Hematopoietic multipotent progenitor cell treated with erythropoietin and hydrocortisone succinate and interleukin-3 and kit ligand, for 4 days (in vitro differentiated cells): Measurements from ENCODE around the gene RAE1.

Source experiments
- DNase-seq: peaks from one replicate; pipeline ENCODE4 v3.0.0-alpha.2; 2015

The RAE1 gene, protein sequence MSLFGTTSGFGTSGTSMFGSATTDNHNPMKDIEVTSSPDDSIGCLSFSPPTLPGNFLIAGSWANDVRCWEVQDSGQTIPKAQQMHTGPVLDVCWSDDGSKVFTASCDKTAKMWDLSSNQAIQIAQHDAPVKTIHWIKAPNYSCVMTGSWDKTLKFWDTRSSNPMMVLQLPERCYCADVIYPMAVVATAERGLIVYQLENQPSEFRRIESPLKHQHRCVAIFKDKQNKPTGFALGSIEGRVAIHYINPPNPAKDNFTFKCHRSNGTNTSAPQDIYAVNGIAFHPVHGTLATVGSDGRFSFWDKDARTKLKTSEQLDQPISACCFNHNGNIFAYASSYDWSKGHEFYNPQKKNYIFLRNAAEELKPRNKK

DNA sequence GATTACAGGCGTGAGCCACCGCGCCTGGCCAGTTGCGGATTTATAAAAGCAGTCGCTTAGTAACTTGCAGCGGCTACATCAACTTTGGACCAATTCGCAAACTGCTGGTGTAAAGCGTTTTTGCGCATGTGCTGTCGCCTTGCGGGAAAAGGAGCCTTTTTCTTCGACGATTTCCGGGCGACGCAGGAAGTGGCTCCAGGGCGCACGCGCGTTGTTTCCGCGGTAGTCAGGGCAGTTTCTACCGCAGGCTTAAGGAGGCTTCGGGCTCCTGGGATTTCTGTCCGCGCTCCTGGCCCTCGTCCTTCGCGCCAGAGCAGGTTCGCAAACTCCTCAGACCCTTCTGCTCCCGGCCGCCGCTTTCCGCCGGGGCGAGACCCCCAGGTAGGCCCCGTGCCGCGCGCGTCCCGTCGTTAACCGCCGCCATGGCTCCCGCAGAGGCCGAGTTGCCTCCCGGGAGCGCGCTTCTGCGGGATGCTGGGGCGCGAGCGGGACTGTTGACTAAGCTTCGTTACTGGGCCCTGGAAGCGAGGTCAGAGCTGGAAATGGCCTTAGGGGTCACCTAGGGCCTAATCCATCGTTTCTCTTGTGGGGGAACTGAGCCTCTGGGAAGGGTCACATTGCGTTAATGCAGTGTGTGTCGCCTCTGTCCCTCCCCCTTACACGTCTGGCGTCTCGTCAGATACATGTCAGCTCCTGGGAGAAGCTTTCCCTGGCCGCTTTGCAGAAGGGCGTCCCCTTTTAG lies at the start of gene RAE1:
RAE1 (plus strand) TSS at position 214 of the 742 bp plus-strand sequence. CDS start 2,784 bp downstream, outside the sequence.
- DNase-seq = peak; percentile 97

DNA sequence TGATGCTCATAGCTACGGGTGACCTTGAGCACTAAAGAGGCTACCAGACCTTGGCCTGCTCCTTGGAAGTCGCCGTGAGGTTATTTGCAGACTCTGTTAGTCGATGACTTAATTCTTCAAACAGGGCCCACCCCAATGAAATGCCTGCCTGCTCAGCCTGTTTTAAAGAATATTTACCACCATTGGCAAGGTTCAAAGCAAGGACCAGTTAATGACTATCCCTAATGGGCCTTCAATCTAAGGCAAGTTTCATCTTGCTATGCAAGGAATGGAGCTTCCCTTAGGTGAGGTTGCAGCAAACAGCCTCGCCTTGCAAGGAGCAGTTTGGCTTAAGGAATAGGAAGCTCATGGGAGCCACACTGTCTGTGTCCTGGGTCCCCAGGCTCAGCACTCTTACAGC lies 44.3 kb upstream of the RAE1 start:
- no peak for DNase-seq

DNA sequence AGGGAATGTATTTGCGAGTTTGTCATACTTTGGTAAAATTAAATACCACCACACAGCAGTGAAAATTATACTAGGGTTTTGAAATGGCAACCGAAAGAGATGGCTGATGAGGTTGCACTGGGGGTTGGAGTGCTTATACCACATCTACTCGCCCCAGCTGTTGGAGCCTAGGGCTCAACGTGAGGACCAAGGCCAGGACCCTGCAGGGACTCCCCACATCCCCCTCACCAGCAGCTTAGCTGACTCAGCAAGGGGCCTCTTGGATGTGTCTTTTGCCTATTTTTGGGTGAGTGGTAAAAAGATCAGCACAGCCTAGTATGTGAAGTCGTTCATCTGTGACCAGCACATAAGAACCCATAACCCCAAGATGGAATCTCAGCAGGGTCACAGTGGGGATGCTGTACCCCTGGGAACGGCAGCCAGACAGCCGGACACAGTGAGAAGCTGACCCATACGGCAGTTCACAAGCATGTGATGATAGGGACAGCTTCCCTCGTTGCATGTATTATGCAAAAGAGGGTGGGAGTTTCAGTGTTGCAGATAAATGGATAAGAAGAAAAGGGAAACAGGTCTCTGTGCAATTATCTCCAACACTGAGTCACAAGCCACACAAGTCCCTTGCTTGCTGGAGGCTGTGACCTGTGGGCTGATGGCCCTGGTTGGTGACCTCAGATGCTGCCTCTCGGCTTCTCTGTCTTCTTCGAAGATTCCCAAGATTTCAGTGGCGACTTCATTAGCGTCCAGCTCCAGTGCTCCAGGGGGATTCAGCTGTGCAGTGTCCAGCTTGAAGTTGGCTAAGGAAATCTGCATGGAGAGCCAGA lies 42.4 kb upstream of the RAE1 start:
- DNase-seq = peak; percentile 3

DNA sequence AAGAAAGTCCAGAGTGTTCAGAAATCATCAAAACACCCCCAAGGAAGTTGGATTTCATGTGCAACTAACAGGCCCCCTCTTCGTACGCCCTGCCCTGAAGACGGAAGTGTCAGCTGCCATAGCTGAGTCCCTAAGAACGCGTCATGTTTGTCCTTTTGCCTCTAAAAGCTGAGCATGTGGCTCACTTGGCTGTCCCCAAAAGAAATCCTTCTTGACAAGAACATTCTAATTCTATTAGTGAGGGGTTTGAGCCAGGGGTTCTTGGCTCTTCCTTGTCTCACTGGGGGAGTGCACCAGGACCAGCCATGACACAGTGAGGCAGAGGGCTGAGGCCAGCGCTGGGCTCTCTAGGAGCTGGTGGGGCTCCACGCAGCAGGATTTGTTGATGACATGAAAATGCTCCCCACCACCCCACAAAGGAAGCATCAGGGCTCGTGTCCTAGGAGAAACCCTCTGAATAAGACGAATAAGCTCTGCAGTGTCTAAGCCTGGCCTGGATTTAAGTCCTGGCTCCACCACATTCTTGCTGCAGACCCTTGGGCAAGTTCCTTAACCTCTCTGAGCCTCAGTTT lies 41.4 kb upstream of the RAE1 start:
- DNase-seq = no peak

DNA sequence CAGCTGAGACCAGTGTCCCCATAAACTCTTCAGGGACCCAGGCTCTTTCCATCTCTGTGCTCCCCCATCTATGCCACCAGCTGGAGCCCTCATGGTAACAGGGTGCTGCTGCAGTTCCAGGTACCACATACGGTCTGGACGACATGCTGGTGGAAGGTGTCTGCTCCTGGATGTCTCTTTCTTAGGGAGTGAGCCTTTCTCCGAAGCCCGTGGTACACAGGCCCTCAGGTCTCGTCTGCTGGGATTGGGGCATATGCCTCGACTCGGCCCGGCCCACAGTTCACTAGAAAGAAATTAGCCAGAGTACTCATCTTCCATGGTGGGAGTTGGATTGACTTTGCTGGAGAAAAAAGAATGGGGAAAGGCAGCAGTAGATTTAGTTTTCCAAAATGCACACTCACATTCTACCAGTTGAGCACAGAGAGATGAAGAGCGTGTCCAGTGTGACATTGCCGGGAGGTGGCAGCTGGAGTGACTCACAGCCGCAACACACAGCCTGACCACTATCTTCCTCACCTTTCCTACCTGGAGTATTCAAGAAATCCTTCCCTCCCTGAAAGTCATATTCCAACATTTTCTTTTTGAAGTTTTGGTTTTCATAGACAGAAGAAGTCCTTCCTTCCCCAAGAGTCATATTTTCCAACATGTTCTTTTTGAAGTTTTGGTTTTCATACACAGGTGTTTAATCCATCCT lies 40.1 kb upstream of the RAE1 start:
- DNase-seq = no peak

DNA sequence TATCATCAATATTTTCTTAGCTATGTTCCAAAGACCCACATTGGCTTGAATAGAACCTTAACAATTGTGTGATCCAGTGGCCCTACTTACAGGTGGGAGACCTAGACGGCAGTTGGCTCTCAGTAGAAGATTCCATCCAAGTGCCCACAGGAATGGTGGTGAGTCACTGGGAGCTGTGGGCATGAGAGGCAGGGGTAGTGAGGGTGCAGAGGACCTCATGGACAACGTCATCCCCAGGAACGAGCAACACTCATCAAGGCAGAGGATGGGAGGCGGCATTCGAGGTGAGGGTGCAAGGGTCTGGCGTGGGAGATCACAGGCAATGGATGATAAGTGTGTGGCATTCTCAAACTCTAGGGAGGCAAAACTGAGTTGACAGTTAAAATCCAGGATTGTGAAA lies 38.9 kb upstream of the RAE1 start:
- DNase-seq = no peak

DNA sequence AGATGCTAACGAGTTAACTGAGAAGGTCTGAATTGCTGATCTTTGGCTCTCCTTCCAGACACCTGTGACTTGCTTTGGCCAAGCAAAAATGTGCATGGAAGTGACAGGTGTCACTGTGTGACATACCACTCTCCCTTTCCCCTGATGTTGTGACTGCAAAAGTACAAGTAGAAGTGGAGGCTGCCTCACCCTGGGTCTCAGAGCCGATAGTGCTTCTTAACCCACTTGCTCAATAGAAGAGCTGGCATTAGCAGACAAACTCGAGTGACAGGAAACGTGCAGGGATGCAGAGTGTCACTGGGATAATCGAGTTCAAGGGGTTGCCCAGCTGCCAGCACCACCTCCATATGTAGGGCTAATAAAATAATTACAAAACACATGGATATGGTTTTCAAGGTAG lies 37.8 kb upstream of the RAE1 start:
- DNase-seq = no peak

DNA sequence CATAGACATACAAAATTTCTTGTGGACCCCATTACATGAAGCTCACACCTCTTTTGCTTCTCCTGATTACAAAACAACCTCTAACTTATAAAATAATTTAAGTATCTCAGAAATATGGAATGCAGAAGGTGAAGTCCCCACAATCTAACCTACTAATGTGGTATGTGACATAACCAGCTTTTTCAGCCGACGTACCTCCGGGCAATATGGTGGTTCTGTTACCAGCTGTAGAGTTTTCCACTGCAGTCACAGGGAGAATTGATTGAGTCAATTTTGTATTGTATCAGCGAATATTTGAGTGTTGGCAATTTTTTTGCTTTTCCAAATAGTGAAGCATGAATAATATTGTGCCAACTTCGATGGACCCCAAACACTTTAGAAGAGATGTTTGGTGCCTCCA lies 37.1 kb upstream of the RAE1 start:
- no peak for DNase-seq

DNA sequence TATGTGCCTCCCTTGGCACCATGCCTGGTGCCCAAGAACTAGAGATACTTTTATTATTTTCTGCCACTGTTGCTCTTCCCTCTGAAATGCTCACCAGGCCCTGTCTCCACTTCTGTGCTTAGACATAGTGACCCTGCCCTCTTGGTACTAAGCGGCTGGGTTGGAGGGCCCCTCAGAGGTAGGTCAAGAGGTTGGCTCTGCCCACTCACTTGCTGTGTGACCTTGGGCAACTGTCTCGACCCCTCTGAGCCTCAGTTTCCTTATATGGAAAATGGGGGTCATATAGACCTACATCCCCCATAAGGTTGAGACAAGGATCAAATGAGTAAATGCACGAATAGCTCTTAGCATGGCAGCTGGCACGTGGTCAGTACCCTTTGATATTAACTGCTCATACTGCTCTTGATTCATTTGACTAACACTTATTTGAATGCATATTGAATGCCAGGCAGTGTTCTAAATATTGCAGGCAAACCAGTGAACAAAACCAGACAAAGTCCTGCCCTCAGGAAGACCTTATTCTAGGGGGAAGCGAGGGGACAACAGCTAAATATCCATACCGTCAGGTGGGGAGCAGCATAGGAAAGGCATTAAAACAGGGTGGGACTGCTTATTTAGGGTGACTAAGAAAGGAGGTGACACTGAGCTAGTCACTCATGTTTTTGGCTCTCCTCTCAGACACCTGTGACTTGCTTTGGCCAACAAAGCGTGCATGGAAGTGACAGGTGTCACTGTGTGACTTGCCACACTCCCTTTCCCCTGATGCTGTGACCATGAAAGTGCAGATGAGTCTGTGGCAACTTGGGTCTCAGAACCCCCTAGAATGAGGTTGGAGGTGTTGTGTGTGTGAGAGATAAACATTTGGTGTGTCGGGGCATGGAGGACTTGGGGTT lies 35.7 kb upstream of the RAE1 start:
- DNase-seq = no peak

DNA sequence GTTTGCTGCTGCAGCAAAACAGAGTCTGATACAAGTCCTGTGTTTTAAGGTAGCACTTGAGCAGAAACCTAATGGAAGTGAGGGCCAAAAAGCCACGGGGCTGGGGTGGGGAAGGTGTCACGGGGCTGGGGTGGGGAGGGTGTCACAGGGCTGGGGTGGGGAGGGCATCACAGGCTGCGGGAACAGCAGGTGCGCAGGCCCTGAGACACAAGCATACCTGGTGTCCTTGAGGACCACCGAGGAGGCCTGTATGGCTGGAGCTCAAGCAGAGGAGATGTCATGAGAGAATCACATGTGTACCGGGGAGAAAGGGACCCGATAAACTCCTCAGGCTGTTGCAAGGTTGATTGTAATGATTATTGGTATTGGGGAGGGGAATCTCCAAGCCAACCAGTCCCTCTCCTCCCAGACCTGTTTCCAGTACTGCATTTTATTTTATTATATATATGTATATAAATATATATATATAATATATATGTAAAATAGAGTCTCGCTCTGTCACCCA lies 35.0 kb upstream of the RAE1 start:
- DNase-seq = no peak

DNA sequence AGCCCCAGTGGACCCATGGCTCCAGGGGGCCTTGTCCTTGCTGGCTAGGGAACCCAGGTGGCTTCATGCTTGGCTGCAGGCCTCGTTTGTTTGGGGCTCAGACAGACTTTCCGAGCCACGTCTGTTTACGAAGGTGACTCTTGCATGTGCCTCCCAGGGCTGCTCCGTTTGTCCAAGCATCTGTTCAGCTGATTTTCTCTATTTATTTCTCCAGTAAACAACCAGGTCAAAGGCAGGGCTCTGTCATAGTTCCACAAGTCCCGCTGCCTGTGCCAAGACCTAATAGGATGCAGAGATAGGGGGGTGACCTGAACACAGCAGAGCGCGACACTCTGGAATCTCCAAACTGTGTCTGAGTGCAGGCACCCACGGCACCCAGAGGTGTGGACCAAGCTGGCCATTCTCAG lies 34.3 kb upstream of the RAE1 start:
- DNase-seq = no peak

DNA sequence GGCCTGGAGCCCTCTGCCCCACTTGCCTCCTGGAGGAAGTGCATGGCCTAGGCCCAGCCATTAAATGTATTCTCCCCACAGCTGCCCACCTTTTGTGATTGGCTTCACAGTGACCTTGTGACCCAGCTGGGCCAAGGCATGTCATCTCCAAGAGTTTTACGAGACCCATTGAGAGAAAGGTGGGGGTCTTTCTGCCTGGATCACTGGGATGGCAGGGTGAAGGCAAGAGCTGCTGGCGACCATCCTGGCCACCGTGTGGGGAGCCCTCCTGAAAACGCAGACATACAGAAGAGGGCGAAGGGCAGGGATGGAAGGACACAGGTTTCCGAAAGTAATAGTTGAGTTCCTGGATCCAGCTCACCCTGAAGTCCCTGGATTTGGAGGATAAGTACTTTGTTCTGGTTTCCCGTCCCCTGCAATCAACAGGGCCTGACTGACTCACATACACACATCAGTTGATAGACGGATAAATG lies 33.7 kb upstream of the RAE1 start:
- no peak for DNase-seq

DNA sequence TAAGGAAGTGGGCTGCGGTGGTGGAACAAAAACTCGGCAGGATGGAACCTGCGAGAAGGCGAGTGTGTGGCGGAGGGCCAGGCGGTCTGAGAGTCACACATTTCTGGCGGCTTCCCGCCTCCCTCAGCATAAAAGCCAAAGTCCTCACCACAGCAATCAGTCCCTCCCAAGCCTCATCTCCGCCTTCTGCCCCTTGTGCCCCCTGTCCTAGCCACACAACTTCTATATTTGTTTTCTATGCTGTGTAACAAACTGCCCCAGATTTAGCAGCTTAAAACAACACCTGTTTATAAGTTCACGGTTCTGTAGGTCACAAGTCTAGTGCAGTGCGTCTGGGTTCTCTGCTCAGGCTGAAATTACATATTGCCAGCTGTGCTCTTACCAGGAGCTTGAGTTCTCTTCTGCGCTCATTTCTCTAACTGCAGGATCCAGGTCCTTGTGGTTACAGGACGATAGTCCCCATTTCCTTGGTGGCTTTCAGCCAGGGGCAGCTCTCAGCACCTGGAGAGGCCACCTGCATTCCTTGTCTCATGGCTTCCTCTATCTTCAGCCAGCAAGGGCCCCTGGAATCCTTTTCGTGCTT lies 33.2 kb upstream of the RAE1 start:
- no peak for DNase-seq

DNA sequence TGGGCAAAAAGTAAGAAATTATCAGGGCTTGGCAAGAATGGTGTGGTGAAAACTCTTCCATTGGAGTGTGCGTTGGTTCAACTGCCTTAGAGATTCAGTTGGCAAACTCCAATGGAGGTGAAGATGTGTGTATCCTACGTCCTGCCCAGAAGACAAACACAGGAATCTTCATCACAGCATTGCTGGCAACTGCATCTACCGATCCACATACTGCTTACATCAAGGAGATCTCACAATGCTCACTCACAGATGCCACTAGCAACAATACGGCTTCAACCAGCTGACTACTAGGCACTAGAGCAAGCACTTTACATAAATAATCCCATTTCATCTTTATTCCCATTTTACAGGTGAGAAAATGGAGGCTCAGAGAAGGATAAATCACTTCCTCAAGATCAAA lies 31.5 kb upstream of the RAE1 start:
- DNase-seq = no peak

DNA sequence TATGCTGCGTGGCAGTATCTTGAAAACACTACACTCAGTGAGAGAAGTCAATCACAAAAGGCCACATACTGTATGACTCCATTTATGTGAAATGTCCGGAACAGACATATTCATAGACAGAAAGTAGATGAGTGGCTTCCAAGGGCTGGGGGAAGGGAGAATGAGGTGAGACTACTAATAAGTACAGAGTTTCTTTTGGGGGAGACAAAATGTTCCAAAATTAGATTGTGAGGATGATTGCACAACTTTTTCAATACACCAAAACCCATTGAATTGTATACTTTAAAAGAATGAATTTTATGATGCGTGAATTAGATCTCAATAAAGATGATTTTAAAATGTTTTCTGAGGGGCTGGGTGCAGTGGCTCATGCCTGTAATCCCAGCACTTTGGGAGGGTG lies 30.7 kb upstream of the RAE1 start:
- DNase-seq = no peak

DNA sequence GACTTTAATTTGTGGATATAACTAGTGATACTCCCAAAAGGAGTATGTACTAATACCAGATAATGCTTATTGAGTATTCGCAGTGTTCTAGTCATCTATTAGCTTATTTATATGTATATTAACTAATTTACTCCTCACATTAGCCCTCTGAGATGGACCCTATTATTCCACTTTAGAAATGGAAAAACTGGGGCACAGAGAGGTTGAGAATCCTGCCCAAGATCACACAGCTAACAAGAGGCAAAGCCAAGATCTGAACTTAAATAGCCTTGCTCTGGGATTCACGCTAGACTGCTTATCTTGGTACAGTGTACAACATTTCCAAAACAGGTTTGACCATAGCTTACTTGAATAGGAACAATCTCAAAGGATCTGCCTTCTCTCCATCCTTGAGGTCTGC lies 29.9 kb upstream of the RAE1 start:
- DNase-seq = no peak

DNA sequence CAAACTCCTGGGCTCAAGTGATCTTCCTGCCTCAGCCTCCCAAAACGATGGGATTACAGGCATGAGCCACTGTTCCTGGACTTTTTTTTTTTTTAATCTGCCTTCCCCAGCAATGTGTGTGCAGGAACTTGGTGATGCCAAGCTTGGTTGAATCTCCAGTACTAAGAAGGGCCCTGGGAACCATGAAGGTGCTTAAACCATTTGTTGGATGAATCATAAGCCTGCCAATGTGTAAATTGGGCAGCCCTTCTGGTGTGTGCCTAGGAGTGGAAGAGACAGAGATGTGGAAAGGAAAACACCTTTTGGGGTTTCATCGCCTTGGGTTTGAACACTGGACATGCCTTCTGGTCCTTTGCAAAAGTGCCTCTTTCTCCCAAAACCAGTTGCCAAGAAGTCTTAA lies 28.6 kb upstream of the RAE1 start:
- no peak for DNase-seq

DNA sequence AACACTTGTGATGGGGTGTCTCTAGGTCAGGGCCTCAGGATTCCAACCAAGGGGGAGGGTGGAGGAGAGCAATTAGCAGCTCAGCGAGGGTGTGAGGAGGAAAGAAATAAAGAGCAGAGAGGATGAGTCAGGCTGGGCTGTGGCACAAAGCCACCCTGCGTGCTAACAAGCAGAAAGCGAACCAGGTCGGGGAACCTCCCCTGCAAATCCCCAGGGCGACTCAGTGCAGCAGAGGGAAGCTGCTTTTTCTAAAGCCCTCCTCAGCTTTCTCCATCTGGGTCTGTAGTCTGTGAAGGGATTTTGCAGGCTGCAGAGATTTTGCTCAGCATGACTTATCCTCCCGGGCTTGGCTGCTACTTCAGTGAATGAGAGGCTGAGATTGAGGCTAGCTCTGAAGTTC lies 28.0 kb upstream of the RAE1 start:
- DNase-seq = no peak

DNA sequence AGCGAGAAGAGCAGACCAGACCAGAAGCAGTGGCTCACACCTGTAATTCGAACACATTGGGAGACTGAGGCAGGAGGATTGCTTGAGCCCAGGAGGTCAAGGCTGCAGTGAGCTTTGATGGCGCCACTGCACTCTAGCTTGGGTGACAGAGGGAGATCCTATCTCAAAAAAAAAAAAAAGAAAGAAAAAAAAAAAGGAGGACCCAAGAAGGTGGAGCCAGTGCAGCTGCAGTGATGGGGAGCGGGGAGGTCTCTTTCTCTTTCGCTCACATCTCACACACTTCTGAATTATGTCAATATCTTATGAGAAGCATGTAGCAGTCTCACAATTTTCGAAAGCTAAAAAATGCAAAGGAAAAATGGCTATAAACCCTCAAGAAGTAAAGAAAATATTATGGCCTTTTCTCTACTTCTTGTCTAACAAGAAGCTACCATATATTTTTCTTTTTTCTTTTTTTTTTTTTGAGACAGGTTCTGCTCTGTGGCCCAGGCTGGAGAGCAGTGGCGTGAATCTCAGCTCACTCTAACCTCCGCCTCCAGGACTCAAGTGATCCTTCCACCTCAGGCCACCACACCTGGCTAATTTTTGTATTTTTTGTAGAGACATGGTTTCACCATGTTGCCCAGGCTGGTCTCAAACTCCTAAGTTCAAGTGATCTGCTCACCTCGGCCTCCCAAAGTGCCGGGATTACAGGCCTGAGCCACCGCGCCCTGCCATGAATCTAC lies 25.3 kb upstream of the RAE1 start:
- no peak for DNase-seq
